Skeletal muscle satellite cell (primary cell): ENCODE results near the gene ENGASE.

ENCODE experiments used
- H3K27me3 ChIP-seq: 2 replicates; pipeline ENCODE4 v1.7.0; 2013; ENCODE audit warnings: low read length; ENCODE audit not compliant: control insufficient read depth, insufficient read depth
- H3K36me3 ChIP-seq: 2 replicates; pipeline ENCODE4 v1.7.0; 2013; ENCODE audit warnings: mild to moderate bottlenecking, control low read depth, low read length; ENCODE audit not compliant: insufficient read depth
- H3K4me1 ChIP-seq: 2 replicates; pipeline ENCODE4 v1.7.0; 2013; ENCODE audit warnings: low read length; ENCODE audit not compliant: control insufficient read depth, insufficient read depth
- H3K4me2 ChIP-seq: 2 replicates; pipeline ENCODE4 v1.7.0; 2013; ENCODE audit warnings: mild to moderate bottlenecking, low read length
- H3K4me3 ChIP-seq: 2 replicates; pipeline ENCODE4 v1.7.0; 2013; ENCODE audit warnings: low read length
- H3K9ac ChIP-seq: 2 replicates; pipeline ENCODE4 v1.7.0; 2013; ENCODE audit warnings: mild to moderate bottlenecking, low read depth, low read length, moderate library complexity
- H3K9me3 ChIP-seq: replicated peaks from 2 replicates; pipeline ENCODE4 v1.7.0; 2013; ENCODE audit warnings: mild to moderate bottlenecking, control low read depth, low read length

Gene ENGASE

GRCh38 chr17:79048826-79049755 is 25.5 kb upstream of the ENGASE start:
- Histone ChIP-seq H3K4me1 (peaks cover 8% of the 10 kb centered on the region), H3K36me3 (no peaks in the 10 kb centered on the region), H3K27me3 (peaks cover 39% of the 10 kb centered on the region), H3K9me3 (no peaks in the 10 kb centered on the region), H3K4me2 (no peak overlapping the region), H3K9ac (no peak overlapping the region), H3K4me3 (no peak overlapping the region)

- peaks cover 8% of the 10 kb centered on the region for H3K4me1 ChIP-seq
- no peak overlapping the region for H3K4me2 ChIP-seq
- peaks cover 3% of the 10 kb centered on the region for H3K9me3 ChIP-seq
- H3K36me3 ChIP-seq = no peaks in the 10 kb centered on the region
- peaks cover 32% of the 10 kb centered on the region for H3K27me3 ChIP-seq
- H3K9ac ChIP-seq = no peak overlapping the region
- H3K4me3 ChIP-seq = no peak overlapping the region
Measured at GRCh38 chr17:79049821-79050220, 24.8 kb upstream of the ENGASE start.

- Histone ChIP-seq H3K36me3 (no peaks in the 10 kb centered on the region), H3K4me2 (no peak overlapping the region), H3K9ac (no peak overlapping the region), H3K4me3 (no peak overlapping the region), H3K27me3 (peaks cover 26% of the 10 kb centered on the region), H3K4me1 (peaks cover 8% of the 10 kb centered on the region), H3K9me3 (peaks cover 3% of the 10 kb centered on the region)
Measured at GRCh38 chr17:79050551-79050950, 24.1 kb upstream of the ENGASE start.

DNA sequence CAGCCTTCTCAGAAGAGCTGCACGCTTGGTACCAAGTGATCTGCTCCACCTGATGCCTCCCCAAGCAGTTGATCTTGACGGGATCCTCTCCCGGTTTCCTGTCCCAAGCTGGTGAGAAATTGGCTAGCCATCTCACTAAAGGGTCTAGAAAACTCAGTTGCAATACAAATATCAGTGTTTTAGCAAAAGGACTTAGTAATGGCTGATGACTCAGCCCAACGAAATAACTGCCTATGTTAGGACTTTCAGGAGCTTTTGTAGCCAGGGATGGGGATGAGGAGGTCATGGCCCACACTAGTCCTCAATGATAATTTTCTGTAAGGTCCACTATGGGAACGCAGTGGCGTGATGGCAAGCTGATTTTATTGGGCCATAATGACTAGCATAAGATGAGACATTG is 23.3 kb upstream of the ENGASE start:
- no peak overlapping the region for H3K4me3 ChIP-seq
- H3K27me3 ChIP-seq = peaks cover 26% of the 10 kb centered on the region
- H3K9ac ChIP-seq = no peak overlapping the region
- H3K9me3 ChIP-seq = peaks cover 3% of the 10 kb centered on the region
- H3K36me3 ChIP-seq = no peaks in the 10 kb centered on the region
- H3K4me2 ChIP-seq = no peak overlapping the region
- peaks cover 4% of the 10 kb centered on the region for H3K4me1 ChIP-seq

DNA sequence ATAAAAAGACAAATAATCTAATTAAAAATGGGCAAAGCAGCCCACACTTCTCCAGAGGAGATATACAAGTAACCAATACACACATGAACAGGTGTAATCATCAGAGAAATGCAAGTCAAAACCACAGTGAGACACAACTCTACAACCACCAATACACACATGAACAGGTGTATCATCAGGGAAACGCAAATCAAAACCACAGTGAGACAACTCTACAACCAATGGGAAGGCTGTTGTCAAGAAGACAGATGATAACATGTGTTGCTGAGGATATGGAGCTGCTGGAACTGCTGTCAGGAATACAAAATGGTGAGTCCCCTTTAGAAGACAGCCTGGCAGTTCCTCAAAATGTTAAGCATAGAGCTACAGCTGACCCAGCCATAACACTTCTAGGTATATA is 22.5 kb upstream of the ENGASE start:
- no peak overlapping the region for H3K4me2 ChIP-seq
- H3K4me3 ChIP-seq = no peak overlapping the region
- H3K36me3 ChIP-seq = no peaks in the 10 kb centered on the region
- peaks cover 19% of the 10 kb centered on the region for H3K27me3 ChIP-seq
- no peak overlapping the region for H3K9ac ChIP-seq
- H3K9me3 ChIP-seq = peaks cover 3% of the 10 kb centered on the region
- H3K4me1 ChIP-seq = peaks cover 2% of the 10 kb centered on the region

- Histone ChIP-seq H3K9me3 (peaks cover 3% of the 10 kb centered on the region), H3K36me3 (no peaks in the 10 kb centered on the region)
Measured at GRCh38 chr17:79053251-79053925, 21.2 kb upstream of the ENGASE start.

DNA sequence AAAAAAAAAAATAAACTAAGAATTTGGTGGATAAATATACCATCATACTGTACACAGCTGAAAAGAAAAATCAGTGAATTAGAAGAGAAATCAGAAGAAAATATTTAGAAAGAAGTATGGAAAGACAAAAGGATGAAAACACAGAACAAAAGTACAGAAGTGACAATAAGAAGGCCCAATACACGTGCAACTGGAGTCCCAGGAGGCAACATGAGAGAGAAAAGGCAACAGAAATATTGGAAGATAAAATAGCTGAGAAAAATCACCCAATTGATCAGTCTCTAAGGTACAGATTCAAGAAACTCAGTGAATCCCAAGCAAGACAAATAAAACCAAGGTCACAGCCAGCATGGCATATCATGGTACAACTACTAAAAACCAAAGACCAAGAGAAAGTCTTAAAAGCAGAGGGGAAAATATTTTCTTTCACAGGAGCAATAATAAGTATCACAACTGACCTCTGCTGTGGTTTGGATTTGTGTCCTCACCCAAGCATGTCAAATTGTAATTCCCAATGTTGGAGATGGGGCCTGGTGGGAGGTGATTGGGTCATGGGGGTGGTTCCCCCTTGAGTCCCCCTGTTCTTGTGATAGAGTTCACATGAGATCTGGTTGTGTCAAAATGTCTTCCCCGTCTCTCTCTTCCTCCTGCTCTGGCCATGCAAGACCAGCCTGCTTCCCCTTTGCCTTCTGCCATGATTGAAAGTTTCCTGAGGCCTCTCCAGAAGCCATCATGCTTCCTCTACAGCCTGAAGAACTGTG is 20.2 kb upstream of the ENGASE start:
- peaks cover 10% of the 10 kb centered on the region for H3K27me3 ChIP-seq
- H3K9ac ChIP-seq = no peak overlapping the region
- H3K4me3 ChIP-seq = no peak overlapping the region
- H3K9me3 ChIP-seq = peaks cover 3% of the 10 kb centered on the region
- H3K4me2 ChIP-seq = no peak overlapping the region
- H3K36me3 ChIP-seq = no peaks in the 10 kb centered on the region
- peaks cover 2% of the 10 kb centered on the region for H3K4me1 ChIP-seq

More at GRCh38 chr17:79053251-79053925, 21.2 kb upstream of the ENGASE start:
- peaks cover 2% of the 10 kb centered on the region for H3K4me1 ChIP-seq
- H3K4me3 ChIP-seq = no peak overlapping the region
- H3K27me3 ChIP-seq = peaks cover 13% of the 10 kb centered on the region
- no peak overlapping the region for H3K9ac ChIP-seq
- no peak overlapping the region for H3K4me2 ChIP-seq

DNA sequence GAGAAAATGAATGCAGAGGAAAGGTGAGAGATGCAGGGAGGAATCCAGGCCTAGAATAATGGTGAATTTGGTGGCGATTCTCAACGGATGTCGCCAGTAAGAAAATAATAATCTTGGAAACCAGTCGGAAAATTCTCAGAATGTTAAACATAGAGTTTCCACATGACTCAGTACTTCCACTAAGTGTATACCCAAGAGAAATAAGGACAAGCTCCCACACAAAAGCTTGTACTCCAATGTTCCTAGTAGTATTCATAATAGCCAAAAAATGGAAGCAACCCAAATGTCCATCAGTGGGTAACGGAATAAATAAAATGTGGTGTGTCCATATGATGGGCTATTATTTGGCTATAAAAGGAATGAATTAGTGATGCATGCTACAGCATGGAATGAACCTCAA is 19.4 kb upstream of the ENGASE start:
- Histone ChIP-seq H3K4me2 (no peak overlapping the region), H3K27me3 (peaks cover 2% of the 10 kb centered on the region), H3K4me1 (peaks cover 2% of the 10 kb centered on the region), H3K36me3 (no peaks in the 10 kb centered on the region), H3K9me3 (peaks cover 3% of the 10 kb centered on the region), H3K4me3 (no peak overlapping the region), H3K9ac (no peak overlapping the region)

DNA sequence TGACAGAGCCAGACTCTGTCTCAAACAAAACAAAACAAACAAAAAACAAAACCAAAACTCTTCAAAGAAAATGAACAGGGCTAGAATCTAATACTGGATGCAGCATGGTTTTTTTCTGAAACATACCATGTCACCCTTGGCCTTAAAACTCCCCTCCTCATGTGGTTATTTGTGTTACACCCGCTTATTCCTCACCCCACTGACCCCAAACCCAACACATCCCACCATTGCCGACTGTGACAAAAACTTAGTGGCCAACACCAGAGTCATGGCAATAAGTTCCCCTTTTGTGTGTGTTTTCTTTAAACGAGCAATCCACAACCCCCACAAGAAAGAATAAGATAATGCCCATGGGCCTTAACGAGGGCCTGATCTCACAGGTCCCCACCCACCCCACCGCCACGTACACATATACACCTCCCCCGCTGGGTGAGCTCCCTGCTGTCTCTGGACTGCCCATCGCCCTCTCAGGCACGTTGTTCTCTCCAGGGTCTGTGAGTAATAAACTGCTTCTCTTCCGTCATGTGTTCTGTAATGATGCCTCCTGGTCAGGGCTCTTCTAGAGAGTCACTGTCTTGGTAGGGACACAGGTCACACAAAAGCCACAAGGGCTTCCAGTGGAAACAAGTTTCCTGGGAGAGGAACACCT is 16.8 kb upstream of the ENGASE start:
- Histone ChIP-seq H3K27me3 (peaks cover 2% of the 10 kb centered on the region), H3K4me1 (peaks cover 2% of the 10 kb centered on the region)

GRCh38 chr17:79062691-79063090 is 11.9 kb upstream of the ENGASE start:
- Histone ChIP-seq H3K4me3 (no peak overlapping the region), H3K27me3 (peaks cover 13% of the 10 kb centered on the region), H3K9me3 (no peaks in the 10 kb centered on the region), H3K36me3 (no peaks in the 10 kb centered on the region), H3K4me1 (no peaks in the 10 kb centered on the region), H3K9ac (no peak overlapping the region), H3K4me2 (no peak overlapping the region)

More for the DNA sequence above, 16.8 kb upstream of the ENGASE start:
- Histone ChIP-seq H3K36me3 (no peaks in the 10 kb centered on the region), H3K9me3 (peaks cover 3% of the 10 kb centered on the region), H3K4me2 (no peak overlapping the region), H3K9ac (no peak overlapping the region), H3K4me3 (no peak overlapping the region)

GRCh38 chr17:79064026-79064425 is 10.6 kb upstream of the ENGASE start:
- H3K36me3 ChIP-seq = no peaks in the 10 kb centered on the region
- H3K9ac ChIP-seq = no peak overlapping the region
- H3K4me2 ChIP-seq = no peak overlapping the region
- H3K9me3 ChIP-seq = no peaks in the 10 kb centered on the region
- H3K27me3 ChIP-seq = peaks cover 13% of the 10 kb centered on the region
- H3K4me1 ChIP-seq = no peaks in the 10 kb centered on the region
- no peak overlapping the region for H3K4me3 ChIP-seq
